NB4 (cell line): ENCODE measurements around the gene HSPB6.
A peak's percentile ranks its signal among the peaks of the same experiment; 100 is the strongest.

Source experiments
- DNase-seq: peaks from one replicate; pipeline ENCODE4 v3.0.0; 2010; ENCODE audit warnings: low read depth
- H3K4me3 ChIP-seq: one replicate; pipeline ENCODE4 v1.5.1; 2011; ENCODE audit warnings: mild to moderate bottlenecking, low read depth, low read length, moderate library complexity
- MYC ChIP-seq: IDR thresholded peaks from 2 replicates; pipeline ENCODE4 v1.6.1; 2011; ENCODE audit warnings: low read depth, low read length
- POLR2A ChIP-seq: IDR thresholded peaks from 2 replicates; pipeline ENCODE4 v1.6.1; 2011; ENCODE audit warnings: mild to moderate bottlenecking; ENCODE audit not compliant: insufficient read length; ENCODE audit errors: extremely low read depth
- TF ChIP-seq, protein P1 (sequence below): IDR thresholded peaks from 2 replicates; pipeline ENCODE4 v1.6.1; 2011; ENCODE audit warnings: low read depth, low read length
- TF ChIP-seq, protein P2 (sequence below): IDR thresholded peaks from one replicate; pipeline ENCODE4 v1.5.1; 2012; ENCODE audit warnings: low read depth, low read length

HSPB6 gene

DNA sequence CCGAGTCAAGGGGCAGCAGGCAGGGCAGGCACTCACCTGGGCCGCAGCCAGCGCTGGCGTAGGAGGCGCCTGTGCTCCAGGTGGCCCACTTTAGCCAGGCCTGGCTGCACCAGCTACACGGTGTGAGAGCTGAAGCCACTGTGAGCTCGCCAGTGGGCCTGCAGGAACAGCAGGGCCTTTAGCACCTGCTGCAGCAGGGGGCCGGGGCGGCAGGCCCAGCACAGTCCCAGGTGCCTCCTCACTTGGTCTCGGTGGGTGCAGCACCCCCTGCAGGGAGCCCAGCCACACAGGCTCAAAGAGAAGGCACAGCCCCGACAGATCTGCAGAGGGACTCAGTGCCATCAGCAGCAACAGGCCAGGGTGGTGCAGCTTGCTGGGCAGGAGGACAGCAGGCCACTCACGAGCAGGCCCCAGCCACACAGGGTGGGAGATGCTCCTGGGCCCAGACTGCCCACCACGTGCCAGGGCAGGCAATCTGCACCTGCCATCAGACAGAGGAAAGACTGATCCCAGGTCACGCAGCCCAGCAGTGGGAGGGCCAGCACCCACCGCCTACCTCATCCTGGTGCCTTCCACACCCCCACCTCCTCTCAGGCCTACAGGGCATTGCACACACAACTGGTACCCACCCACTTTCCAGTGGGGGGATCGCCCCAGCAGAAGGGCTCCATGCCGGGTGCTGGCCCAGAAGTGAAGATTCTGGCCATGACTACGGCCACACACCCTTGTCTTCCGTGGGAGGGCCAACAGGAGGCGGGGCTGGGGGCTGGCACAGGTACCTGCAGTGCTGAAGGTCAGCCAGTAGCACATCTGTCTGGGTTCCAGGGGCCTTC is 34.4 kb upstream of the HSPB6 start:
- peak; percentile 11 for DNase-seq
- TF ChIP-seq POLR2A = no peak
- TF ChIP-seq, protein P1, sequence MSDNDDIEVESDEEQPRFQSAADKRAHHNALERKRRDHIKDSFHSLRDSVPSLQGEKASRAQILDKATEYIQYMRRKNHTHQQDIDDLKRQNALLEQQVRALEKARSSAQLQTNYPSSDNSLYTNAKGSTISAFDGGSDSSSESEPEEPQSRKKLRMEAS = no peak
- TF ChIP-seq, protein P2, sequence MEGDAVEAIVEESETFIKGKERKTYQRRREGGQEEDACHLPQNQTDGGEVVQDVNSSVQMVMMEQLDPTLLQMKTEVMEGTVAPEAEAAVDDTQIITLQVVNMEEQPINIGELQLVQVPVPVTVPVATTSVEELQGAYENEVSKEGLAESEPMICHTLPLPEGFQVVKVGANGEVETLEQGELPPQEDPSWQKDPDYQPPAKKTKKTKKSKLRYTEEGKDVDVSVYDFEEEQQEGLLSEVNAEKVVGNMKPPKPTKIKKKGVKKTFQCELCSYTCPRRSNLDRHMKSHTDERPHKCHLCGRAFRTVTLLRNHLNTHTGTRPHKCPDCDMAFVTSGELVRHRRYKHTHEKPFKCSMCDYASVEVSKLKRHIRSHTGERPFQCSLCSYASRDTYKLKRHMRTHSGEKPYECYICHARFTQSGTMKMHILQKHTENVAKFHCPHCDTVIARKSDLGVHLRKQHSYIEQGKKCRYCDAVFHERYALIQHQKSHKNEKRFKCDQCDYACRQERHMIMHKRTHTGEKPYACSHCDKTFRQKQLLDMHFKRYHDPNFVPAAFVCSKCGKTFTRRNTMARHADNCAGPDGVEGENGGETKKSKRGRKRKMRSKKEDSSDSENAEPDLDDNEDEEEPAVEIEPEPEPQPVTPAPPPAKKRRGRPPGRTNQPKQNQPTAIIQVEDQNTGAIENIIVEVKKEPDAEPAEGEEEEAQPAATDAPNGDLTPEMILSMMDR = peak; percentile 10
- no peak for TF ChIP-seq MYC
- no peak overlapping the region for H3K4me3 ChIP-seq

DNA sequence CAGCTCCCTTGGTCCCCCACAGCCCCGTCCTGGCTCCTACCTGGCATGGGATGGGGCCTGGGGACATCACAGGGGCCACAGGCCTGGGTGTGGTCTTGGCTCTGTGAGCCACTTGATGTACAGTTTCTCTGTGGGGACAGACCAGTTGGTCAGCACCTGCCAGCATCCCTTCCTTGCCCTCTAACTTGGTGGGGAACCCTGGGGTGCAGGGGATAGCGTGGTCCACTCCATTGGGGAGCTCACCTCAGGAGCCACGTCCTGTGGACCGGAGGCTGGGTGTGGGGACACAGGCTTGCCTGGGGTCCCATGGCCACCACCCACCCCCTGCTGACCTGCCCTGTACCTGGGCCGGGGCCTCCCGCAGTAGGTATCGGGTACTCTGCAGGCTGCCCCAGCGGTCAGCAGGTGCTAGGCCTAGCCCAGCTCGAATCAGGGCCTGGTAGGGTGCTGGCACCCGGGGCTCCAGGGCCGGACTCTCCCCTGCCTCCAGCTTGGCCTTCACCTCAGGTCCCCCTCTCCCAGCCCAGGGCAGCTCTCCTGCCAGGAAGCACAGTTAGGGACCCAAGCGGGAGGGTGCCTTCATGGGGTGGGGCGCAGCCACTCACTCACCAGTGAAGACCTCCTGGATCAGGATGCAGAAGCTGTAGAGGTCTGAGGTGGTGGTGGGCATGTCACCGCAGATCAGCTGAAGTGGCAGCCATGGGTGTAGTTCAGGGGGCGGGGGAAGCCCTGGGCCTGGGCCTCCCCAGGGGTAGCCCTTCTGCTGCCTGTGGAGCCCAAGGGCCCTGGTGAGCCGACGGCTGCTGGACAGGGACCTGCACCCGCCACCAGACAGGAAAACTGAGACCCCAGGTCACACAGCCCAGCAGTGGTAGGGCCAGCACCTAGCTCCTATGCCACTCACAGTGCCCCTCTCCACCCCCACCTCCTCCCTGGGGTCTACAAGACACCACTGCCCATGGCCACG is 33.4 kb upstream of the HSPB6 start:
- TF ChIP-seq POLR2A (no peak), MYC (no peak)
- TF ChIP-seq, protein P1 = no peak
- TF ChIP-seq, protein P2 = no peak
- no peak overlapping the region for H3K4me3 ChIP-seq
- DNase-seq = no peak

DNA sequence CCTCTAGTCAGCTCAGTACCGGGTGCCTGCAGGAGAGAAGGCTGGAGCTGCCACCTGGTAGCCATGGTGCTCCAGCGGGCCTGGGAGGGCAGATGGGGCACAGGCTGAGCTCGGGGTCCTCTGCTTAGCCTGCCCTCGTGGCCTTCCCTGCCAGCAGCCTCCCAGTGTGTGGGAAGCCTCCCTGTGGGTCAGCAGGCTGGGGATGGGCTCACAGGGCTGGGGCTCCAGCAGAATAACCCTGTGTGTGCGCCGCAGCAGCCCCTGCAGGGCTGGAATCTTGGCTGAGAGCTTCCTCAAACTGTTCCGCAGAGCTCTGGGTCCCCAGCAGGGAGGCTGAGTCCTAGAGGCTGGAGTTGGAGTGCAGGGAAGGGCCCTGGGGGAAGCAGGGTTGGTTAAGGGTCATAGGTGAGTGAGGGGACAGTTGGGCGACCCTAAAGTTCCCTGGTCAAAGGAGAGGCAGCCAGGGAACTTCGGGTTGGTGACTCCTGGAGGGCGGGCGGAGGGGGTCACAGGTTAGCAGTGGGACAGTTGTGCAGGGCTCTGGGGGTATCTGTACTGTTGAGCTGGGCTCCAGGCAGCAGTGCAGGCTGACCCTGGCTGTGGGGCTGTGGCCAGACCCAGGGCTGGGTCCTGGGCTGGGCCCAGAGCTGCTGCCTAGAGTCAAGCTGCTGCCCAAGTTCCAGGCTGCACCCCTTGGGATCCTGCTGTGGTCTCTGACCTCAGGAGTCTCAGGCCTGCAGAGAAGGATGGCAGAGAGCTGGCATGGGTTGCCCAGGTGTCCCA is 32.6 kb upstream of the HSPB6 start:
- TF ChIP-seq, protein P1 = no peak
- no peak for TF ChIP-seq MYC
- TF ChIP-seq, protein P2 = no peak
- no peak for TF ChIP-seq POLR2A
- H3K4me3 ChIP-seq = no peak overlapping the region
- no peak for DNase-seq

DNA sequence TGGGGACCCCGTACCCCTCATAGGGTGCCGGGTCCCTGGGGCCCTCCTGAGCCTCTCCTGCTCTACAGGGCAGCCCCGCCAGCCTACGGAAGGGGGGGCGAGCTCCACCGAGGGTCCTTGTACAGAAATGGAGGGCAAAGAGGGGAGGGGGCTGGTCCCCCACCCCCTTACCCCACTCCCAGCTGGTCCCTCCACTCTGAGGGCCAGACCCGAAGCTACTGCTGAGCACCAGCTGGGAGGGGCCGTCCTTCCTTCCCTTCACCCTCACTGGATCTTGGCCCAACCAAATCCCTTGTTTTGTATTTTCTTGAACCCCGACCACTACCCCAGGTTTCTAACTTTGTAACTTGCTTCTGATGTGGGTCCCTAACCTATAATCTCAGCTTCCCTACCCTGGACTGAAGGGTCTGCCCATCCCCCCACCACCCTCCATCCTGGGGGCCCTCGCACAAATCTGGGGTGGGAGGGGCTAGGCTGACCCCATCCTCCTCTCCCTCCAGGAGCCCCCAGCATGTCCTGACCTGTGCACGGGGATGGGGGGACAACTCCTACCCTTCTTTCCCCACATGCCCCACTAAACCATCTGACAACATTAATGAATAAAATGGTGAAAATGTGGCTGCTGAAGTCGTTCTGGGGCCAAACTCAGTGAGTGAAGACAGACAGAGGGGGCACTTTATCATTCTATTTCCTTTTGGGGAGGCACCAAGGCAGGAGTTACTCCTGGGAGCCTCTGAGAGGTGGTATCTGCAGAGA is 31.6 kb upstream of the HSPB6 start:
- no peak for DNase-seq
- TF ChIP-seq POLR2A = no peak
- no peak overlapping the region for H3K4me3 ChIP-seq

DNA sequence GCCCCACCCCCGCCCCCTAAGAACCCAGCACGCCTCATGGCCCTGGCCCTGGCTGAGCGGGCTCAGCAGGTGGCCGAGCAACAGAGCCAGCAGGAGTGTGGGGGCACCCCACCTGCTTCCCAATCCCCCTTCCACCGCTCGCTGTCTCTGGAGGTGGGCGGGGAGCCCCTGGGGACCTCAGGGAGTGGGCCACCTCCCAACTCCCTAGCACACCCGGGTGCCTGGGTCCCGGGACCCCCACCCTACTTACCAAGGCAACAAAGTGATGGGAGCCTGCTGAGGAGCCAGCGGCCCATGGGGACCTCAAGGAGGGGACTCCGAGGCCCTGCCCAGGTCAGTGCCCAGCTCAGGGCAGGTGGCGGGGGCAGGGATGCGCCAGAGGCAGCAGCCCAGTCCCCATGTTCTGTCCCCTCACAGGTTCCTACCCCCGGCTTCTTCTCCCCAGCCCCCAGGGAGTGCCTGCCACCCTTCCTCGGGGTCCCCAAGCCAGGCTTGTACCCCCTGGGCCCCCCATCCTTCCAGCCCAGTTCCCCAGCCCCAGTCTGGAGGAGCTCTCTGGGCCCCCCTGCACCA is 30.5 kb upstream of the HSPB6 start:
- no peak for DNase-seq
- TF ChIP-seq MYC (no peak), POLR2A (no peak)
- TF ChIP-seq, protein P2 = no peak
- TF ChIP-seq, protein P1 = no peak
- H3K4me3 ChIP-seq = no peak overlapping the region
